ENCODE data around the gene ITPR2.
"Not testable (repeated sequence)": the region's sequence is repeated elsewhere in the genome, so short reads cannot be mapped to it uniquely, and the experiment has no call there.

ITPR2 gene

DNA sequence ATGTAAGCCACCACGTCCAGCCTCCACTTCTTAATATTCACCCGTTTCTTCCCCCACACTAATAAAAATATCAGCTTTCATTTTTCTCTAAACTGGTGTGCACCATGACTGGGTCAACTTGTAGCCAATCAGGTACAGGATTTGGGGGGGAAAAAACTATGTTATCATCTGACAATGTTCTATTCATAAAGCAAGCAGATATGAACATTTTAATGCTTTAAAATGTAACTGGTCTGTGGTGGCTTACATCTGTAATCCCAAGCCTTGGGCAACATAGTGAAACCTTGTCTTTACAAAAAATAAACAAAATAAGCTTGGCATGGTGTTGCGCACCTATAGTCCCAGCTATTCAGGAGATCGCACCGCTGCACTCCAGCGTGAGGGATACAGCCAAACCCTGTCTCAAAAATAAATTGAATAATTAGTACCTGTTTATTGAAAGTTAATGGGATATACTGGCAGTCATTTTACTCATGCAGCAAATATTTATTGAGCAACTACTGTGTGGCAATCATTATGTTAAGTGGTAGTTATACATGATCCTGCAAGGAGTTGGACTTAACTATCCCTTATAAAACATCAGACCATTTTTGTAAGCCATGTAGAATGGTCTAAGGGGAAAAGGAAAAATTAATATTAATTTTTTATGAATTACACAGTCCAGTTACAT lies 15.3 kb upstream of the ITPR2 start:
- DNase-seq, result no peak

DNA sequence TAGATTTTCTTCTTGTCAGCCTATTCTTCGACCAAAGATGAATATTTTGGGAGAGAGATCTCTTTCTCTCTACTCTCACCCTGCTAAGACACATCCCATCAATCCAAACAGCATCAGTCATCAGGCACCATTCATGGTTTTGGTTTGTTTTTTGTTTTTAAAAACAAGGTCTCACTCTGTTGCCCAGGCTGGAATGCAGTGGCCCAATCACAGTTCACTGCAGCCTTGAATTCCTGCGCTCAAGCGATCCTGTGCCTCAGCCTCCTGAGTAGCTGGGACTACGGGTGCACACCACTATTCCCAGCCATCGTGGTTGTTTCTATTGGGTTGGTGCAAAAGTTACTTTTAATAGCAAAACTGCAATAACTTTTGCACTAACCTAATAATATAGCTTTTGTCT lies 14.4 kb upstream of the ITPR2 start:
- no peak for DNase-seq

DNA sequence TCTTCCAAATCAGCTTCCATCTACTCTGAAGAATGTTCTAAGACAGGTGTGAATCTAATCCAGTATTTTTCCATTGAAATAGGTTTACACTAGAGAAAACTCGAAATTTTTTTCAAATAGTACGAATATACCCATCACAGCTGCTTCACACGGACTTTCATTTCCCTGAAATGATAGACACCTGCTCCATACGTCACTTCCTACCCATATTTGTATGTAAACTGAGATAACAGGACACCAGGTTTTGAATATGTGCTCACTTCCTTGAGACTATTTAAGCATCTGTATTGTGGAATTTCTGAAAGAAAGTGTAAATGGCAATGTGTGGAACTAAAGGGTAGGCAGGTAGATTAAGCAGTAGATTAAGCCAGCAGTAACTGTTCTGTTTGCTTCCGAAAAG lies 13.4 kb upstream of the ITPR2 start:
- DNase-seq, result no peak

DNA sequence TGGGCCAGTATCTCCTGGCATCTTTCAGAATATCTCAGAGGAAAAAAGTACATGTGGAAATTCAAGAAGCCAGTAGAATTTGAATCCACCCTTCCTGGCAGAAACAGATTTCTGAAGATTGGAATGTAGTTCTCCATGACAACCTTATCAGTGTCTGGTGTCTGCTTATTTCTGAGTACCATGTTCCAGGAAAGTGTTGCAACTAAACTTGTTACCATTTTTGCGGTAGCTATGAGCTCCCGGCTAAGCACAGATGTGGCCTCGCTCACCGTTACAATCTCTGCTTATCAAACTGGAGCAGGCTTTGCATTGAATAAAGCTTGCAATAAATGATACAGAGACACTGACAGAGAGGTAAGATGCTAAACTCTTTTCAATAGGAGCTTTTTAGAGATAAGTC lies 13.0 kb upstream of the ITPR2 start:
- DNase-seq, result no peak

DNA sequence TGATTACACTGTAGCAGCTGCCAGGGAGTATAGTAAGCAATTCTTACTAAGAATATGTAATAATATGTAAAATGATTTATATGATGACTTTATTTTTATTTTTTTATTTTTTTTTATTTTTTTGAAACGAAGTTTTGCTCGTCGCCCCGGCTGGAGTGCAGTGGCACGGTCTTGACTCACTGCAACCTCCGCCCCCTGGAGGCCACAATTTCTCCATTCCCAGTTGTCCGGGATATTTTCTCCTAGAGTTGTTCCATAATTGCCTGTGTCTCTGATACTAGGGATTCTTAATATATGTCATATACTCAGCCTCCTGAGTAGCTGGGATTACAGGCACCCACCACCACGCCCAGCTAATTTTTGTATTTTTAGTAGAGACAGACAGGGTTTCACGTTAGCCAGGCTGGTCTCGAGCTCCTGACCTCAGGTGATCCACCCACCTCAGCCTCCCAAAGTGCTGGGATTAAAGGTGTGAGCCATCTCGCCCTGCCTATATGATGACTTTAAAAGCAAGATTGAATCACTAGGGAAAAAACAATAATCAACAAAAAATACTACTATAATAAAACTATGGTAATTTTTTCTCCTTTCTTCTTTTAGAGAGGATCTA lies 12.2 kb upstream of the ITPR2 start:
- no peak for DNase-seq

DNA sequence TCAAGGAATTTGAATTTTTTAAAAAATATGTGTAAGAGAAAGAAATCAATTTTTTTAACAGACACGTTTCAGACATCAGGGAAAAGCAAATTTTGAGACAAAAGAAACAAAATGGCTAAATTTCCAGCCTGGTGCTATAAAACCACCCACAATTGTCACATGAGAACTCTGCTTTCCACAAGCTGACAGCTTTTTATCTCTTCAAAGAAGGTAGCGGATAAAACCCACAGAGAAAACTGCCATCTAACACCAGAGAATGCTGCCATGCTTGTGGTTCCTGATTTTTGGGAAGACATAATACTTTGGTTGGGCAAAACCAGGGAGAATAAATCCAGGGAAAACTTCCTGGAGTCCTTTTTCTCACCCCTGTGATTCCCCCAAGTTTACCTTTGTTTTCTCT lies 10.3 kb upstream of the ITPR2 start:
- no peak for DNase-seq

DNA sequence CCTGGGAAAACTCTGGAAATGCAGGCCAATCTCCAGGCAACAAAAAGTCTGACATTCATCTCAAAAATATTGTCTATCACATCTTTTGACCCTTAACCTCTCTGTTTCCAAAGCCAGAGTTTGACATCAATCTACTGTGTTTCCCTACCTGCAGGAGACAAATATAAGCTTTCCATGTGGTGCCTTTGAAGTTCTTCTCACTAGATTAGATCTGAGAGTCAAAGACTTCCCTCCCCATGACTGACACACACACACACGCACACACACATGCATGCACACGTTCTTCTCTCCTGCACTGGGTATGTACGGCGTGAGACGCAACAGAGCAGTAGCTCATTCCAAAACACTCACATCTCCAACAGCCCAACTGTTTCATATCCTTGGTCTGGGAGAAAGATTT lies 8.1 kb upstream of the ITPR2 start:
- no peak for DNase-seq

DNA sequence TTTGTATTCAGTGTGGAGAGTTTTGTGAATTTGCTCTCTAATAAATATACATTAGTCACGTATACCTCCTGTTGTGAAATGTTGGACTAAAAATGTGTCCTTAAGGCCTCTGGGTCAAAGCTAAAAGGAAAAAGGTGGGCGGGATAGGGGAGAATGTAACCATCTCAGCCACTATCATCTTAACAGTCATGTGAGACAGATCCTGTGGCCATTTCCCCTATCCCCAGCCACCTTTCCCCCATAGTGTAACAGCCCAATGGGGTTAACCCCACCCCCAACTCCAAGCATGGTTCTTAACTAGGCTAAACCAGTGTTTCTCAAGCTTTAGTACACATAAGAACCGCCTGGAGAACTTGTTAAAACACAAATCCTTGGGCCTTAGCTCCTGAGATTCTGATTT lies 6.5 kb upstream of the ITPR2 start:
- DNase-seq, result no peak

DNA sequence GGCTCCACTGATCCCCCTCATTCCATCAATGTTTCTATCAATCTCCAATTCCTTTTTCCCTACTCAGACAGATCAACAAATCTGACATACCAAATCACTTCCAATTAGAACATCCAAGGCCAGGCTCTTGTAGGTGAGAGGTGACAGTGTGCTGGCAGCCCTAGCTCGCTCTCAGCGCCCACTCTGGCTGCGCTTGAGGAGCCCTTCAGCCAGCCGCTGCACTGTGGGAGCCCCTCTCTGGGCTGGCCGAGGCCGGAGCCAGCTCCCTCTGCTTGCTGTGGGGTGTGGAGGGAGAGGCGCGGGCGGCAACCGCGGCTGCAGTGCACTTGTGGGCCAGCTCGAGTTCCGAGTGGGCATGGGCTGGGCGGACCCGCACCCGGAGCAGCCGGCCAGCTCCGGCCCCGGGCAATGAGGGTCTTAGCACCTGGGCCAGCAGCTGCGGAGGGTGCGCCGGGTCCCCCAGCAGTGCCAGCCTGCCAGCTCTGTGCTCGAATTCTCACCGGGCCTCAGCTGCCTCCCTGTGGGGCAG lies 6.0 kb upstream of the ITPR2 start:
- DNase-seq, result no peak

DNA sequence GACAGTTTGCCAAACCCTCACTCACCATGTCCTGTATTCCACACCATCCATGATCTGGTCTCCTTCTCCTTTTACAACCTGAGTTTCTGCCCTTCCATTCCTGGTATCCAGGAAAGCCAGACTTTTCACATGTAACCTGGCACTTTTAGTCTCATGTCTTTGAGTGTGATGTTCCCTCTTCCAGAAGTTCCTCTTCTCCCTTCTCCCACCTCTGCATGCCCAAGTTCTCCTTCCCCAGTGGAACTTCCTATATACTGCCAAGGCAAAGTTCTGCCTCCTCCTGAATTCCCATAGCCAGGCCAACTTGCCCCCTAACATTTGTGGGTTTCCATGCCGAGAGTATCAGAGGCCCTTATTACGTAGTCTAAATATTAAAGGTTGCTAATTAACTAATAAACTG lies 3.2 kb upstream of the ITPR2 start:
- no peak for DNase-seq

DNA sequence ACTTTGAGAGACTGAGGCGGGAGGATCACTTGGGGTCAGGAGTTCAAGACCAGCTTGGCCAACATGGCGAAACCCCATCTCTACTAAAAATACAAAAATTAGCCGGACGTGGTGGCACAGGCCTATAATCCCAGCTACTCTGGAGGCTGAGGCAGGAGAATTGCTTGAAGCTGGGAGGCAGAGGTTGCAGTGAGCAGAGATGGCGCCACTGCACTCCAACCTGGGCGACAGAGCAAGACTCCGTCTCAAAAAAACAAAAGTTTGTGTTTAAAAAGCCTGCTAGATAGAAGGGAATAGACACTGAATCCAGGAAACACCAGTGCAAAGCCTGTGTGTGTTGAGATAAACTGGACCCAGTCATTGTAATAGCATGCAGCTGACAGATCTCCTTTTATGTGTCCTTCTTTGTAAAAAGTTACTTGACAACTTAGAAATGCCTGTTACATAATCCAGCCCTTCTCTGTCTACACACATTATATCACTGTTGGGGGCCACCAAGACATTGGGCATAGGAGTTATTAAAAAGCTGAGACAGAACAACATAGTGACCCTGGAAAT lies 1.6 kb upstream of the ITPR2 start:
- not testable (repeated sequence) for DNase-seq

DNA sequence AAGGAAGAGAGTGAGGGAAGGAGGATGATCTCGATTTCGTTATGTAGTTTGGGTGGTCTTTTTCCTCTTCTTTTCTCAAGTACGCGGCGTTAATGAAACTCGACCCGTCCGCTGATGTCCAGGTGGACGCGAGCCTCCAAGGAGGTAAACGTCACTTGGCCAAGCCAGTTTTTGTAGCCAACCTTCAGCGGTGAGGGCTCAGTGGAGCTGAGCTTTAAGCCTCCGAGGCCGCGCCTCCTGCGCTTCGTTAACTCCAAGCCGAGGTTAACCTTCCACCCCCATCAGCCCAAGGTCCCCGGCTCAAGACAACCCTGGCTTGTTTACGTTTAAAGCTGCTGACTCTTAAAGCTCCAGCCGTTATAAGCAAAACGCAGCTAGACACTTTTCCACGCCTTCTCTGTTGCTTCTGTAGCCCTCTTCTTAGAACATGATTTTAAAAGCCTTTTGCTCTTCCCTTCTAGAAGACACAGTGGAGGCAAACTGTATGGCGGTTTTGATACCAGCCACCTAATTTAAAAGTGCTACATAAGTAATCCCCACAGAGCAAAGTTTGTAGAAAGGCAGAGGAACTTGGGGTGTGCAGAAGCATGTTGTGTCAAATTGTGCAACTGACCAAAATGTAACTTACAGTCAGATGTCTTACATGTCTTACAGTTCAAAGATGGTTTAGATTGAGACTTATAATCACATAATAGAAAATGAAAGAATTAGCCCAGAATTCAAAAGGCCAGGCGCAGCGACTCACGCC lies 923 bp upstream of the ITPR2 start:
- DNase-seq, result peak; percentile 12 to 24

DNA sequence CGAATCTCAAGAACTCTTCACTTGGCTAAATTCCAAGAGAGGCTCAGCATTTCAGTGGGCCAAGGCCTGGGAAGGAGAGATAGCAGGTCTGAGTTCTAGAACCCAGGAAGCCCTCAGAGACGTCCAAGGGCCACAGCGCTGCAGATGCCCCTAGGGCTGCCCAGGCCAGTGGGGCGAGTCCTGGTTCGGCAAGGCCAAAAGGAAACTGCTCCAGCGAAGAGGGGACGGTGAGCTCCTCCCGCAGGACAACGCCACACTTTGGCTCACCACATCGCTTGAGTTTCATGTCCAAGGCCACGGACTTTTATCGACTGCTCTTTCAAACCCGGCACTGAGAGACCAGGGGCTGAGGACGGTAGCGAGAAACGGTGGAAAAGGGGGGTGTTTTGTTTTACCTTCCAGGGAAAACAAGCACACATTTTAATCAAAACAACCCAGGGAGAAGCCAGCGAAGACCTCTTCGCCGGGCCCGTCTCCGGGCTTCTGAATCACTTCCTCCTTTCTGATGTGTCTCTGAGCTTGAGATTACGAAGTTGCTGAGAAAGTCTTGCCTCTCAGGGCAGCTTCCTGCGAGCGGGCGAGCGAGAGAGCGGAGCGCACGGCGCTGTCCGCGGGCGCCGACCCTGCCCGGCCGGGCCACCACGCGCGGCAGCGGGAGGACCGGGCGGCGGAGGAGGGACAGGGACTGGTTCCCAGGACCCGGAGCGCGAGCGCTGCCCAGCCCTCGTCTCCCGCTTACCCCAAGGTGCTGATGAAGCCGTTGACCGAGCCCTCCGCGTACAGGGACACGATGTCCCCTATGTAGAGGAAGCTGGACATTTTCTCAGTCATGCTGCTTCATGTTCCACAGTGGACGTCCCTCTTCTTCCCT lies 808 bp downstream of the ITPR2 start:
- peak; percentile 42 to 57 for DNase-seq

DNA sequence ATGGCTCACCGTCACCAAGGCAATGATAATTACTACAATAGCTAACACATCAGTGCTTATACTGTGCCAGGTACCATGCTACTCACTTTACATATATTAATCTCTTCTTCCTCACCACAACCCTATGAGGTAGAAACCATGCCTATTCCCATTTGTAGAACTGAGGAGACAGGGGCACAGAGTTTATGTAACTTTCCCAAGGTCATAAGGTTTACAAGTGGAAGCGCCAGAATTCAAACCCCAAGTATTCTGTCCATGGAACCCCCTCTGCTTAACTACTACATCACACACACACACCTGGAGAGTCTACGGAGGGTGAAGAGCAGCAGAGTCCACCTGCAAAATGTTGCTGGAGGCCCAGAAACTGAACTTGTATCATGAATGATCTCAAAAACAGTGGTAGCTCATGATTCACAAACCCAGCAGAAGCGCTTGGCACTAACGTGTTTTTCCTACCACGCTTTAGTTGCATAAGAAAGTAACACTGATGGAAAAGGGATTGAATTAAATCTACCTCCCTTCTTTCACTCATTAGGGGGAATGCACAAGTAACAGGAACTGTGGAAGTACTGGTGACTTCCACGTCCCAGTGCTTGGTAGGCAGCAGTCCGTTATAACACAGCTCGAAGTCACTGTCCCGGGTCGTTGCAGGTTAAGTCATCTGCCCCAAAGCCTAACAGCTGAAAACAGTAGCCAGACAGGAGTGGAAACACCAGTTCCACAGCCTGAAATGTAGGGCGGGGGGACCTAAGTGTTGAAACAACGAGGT lies 2.0 kb downstream of the ITPR2 start:
- DNase-seq, result no peak

DNA sequence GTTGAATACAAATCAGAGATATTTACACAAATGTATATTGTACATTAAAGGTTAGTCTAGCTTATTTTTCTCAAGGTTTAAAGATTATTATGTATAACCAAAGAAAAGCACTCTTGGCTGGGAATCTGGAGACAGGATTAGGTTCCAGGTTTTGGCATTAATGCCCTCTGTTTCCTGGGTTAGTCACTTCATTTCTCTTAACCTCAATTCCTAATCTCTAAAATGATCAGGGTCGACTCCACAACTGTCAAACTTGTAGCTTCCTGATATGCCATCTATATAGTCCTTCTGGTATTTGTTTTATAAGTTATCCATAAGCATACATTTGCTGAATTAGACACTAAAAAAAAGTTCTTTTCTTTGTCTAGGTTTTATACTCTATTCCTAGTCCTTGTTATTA lies 2.6 kb downstream of the ITPR2 start:
- DNase-seq, result no peak

DNA sequence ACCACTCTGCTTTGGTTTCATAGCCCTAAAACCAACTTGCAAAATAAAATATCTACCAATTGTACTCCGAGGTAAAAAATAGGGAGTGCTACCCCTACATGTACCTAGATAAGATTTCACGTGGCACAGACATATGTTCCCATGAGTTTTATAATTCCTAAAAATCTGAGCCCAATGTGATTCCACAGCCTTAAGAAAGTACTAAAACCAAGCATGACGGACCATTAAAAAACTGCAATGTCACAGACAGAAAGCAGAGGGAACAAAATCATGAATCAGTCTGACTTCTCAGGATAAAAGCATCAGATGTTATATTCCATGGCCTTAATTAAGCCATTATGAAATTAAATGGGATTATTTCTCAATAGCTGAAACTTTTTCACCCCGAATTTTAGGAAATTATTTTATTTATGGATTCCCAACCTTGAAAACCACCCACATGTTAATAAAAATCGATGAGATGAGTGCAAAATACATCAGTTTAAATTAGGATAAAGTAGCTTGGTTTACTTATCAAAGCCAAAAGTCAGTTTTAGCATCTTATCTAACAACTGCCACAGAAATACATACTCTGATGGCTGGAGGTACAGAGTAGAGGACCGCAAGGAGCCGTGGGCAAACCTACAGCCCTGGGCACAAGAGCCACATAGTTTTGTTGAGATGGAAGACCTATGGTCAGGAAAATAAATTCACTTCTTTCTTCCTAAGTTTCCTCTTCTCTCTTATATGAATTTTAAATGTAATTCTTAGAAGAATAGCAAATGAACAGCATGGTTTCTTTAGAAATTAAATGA lies 4.5 kb downstream of the ITPR2 start:
- DNase-seq, result no peak

DNA sequence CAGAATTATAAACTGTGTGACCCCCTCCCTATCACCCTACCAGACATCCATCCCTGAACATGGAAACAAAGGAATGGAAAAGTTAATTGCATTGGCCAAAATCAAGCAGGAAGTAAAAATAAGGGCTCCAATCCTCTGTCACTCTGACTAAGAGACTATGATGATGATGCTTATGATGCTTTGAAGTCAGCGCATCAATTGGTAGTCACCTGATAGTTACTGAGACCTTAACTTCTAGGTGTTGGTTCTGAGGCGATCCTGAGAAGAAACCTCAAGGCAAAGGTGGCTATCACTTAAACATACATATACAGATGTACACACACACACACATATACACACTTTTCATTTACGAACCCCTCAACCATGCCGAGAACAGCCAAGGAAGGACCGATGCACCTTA lies 6.6 kb downstream of the ITPR2 start:
- DNase-seq, result no peak

DNA sequence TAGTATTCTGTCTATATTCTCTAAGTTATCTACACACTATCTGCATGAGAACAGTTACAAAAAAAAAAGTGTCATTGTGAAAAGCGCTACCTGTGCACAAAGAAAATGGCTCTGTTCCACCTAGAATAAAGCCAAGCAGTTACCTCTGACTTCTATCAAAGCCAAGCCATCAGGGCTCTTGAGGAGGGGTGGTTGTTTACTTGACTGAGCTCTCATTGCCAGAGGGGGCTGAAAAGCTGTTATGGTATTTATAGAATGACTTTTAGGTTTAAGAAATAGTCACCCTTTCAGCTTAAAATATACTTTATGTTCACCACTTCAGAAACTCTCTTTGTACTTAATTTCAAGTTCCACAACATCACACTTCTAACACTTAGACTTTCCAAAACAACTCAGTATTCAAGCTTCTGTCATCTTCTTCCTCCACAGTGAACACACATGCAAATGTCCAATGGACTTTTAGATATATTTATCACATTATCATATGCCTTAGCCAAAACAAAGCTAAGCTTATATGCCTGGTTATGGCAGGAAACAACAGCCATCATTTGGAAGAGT lies 7.5 kb downstream of the ITPR2 start:
- DNase-seq, result no peak

DNA sequence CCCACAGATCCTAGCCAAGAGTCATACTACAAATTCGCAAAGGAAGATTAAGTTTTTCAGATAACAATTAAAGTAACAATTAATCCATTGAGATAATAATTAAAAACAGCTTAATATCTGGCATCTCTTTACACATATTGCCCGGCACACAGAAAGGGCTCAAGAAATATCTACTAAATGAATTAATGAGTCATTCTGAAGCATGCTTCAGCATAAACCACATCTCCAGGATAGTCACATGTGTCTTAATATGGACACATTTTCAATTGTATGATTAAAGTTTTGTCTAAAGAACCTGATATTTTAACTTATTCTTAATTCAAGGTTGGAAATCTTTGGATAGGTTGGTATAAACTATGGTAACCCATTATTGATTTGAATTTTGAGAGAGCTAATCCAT lies 9.6 kb downstream of the ITPR2 start:
- no peak for DNase-seq

DNA sequence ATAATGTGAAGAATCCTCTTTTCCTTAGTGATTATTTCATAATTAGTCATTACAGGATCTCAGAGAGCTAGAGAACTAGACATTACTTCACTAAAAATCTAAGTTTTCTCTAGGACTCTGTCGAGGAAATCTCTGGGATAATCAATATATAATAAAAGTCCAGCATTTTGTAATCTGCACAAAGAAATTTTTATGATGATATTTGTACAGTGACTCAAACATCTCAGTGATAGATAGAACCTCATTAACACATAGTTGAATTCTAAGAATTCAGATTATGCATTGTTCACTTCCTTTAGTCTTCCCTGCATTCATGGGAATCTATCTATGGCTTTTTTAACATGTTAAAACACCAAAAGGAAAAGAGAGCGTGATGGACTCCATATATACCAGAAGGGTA lies 11.0 kb downstream of the ITPR2 start:
- DNase-seq, result no peak

DNA sequence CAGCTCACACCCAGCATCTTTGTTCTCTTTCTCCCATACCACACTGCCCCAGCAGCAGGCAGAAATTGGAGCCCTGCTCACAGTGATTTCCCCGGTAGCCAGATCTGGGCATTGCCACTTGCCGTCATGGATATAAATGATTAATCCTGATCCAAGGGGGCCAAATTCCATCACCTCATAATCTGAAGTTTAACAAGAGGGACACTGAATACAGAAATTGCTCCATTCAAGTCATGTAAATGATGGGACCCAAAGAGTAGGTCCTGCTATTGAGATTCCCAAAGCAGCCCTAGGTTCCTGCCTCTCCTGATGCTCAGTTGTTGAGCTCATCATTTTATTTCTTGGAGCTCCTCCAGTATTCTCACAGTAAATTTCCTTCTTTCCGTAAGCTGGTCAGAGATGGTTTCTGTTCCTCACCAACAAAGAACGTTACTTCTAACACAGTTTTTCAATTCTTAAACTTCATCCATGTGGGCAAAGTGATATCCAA lies 11.7 kb downstream of the ITPR2 start:
- DNase-seq, result no peak
